GM12878 (cell line): Measurements from ENCODE around the gene LYSMD1.

Experiments used
- CBX3 ChIP-seq: fragments of 200-600 bp; sonication (generic); IDR thresholded peaks from 2 replicates; pipeline ENCODE4 v1.6.1; 2016; ENCODE audit warnings: low read depth, borderline replicate concordance
- REST ChIP-seq: IDR thresholded peaks from 2 replicates; pipeline ENCODE4 v1.6.1; 2012; ENCODE audit warnings: mild to moderate bottlenecking, low read depth, low read length
- SMAD1 ChIP-seq: fragments of 450-650 bp; IDR thresholded peaks from 2 replicates; pipeline ENCODE4 v1.6.1; 2018; ENCODE audit warnings: mild to moderate bottlenecking, low read depth; ENCODE audit not compliant: partially characterized antibody
- SMC3 ChIP-seq: IDR thresholded peaks from 2 replicates; pipeline ENCODE4 v1.6.1; 2011; ENCODE audit warnings: low read length, improper control_type of control experiment, borderline replicate concordance
- TF ChIP-seq, protein P1 (sequence below), 3 experiments: IDR thresholded peaks in 2 of 3; conservative IDR thresholded peaks in 1 of 3; 2 replicates each; pipeline ENCODE4 v1.5.1; 2011; ENCODE audit warnings: low read depth in 3 of 3, low read length in 3 of 3, mild to moderate bottlenecking in 3 of 3, control low read depth in 2 of 3, moderate library complexity in 2 of 3, inconsistent platforms in 1 of 3, mixed read lengths in 1 of 3; ENCODE audit not compliant: control insufficient read depth in 2 of 3, insufficient read depth in 1 of 3; ENCODE audit errors: extremely low read depth in 1 of 3
- TF ChIP-seq, protein P2 (sequence below): fragments of 450-650 bp; IDR thresholded peaks from 2 replicates; pipeline ENCODE4 v1.6.1; 2017; ENCODE audit warnings: mild to moderate bottlenecking
- TF ChIP-seq, protein P3 (sequence below): IDR thresholded peaks from 2 replicates; pipeline ENCODE4 v1.6.1; 2011; ENCODE audit warnings: low read depth, mild to moderate bottlenecking, low read length, moderate library complexity, borderline replicate concordance; ENCODE audit errors: extremely low read depth

- TF ChIP-seq, protein P1, sequence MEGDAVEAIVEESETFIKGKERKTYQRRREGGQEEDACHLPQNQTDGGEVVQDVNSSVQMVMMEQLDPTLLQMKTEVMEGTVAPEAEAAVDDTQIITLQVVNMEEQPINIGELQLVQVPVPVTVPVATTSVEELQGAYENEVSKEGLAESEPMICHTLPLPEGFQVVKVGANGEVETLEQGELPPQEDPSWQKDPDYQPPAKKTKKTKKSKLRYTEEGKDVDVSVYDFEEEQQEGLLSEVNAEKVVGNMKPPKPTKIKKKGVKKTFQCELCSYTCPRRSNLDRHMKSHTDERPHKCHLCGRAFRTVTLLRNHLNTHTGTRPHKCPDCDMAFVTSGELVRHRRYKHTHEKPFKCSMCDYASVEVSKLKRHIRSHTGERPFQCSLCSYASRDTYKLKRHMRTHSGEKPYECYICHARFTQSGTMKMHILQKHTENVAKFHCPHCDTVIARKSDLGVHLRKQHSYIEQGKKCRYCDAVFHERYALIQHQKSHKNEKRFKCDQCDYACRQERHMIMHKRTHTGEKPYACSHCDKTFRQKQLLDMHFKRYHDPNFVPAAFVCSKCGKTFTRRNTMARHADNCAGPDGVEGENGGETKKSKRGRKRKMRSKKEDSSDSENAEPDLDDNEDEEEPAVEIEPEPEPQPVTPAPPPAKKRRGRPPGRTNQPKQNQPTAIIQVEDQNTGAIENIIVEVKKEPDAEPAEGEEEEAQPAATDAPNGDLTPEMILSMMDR (IDR thresholded peaks at IDR 0.05 in 2 of 3, conservative IDR thresholded peaks at IDR 0.05 in 1 of 3; ENCODE audit: control insufficient read depth in 2 of 3, extremely low read depth in 1 of 3, insufficient read depth in 1 of 3, low read depth in 3 of 3, low read length in 3 of 3): no peak
- no peak for TF ChIP-seq REST
- TF ChIP-seq SMC3: no peak
- TF ChIP-seq, protein P2, sequence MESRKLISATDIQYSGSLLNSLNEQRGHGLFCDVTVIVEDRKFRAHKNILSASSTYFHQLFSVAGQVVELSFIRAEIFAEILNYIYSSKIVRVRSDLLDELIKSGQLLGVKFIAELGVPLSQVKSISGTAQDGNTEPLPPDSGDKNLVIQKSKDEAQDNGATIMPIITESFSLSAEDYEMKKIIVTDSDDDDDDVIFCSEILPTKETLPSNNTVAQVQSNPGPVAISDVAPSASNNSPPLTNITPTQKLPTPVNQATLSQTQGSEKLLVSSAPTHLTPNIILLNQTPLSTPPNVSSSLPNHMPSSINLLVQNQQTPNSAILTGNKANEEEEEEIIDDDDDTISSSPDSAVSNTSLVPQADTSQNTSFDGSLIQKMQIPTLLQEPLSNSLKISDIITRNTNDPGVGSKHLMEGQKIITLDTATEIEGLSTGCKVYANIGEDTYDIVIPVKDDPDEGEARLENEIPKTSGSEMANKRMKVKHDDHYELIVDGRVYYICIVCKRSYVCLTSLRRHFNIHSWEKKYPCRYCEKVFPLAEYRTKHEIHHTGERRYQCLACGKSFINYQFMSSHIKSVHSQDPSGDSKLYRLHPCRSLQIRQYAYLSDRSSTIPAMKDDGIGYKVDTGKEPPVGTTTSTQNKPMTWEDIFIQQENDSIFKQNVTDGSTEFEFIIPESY: no peak
- TF ChIP-seq, protein P3, sequence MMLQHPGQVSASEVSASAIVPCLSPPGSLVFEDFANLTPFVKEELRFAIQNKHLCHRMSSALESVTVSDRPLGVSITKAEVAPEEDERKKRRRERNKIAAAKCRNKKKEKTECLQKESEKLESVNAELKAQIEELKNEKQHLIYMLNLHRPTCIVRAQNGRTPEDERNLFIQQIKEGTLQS: no peak
- TF ChIP-seq SMAD1: no peak
- no peak for TF ChIP-seq CBX3
Observed at GRCh38 chr1:151175041-151175741, 9.5 kb upstream of the LYSMD1 start.
